HEK293T (cell line): ENCODE results near the gene NNAT.

ENCODE experiments used
- BHLHE40 ChIP-seq: fragments of 450-650 bp; IDR thresholded peaks from 2 replicates; pipeline ENCODE4 v1.6.1; 2016; ENCODE audit warnings: mild to moderate bottlenecking, moderate library complexity, borderline replicate concordance
- FOXA1 ChIP-seq: fragments of 450-650 bp; IDR thresholded peaks from 2 replicates; pipeline ENCODE4 v1.6.1; 2016; ENCODE audit warnings: mild to moderate bottlenecking
- L3MBTL2 ChIP-seq: fragments of 450-650 bp; conservative IDR thresholded peaks from 2 replicates; pipeline ENCODE4 v1.6.1; 2016; ENCODE audit warnings: mild to moderate bottlenecking
- NFRKB ChIP-seq: fragments of 450-650 bp; IDR thresholded peaks from 2 replicates; pipeline ENCODE4 v1.6.1; 2016; ENCODE audit warnings: mild to moderate bottlenecking, moderate library complexity
- SP1 ChIP-seq: fragments of 450-650 bp; IDR thresholded peaks from 2 replicates; pipeline ENCODE4 v1.6.1; 2017

DNA sequence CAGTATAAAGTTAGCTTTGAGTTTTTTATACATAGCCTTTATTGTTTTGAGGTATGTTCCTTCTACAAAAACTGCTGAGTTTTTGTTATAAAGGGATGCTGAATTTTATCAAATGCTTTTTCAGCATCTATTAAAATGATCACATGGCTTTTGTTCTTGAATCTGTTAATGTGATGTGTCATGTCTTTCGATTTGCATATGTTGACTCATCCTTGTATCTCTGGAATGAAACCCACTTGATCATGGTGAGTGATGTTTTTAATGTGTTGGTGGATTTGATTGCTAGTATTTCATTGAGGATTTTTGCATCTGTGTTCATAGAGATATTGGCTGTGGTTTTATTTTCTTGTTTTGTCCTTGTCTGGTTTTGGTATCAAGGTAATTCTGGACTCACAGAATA is 31.4 kb downstream of the NNAT start:
- TF ChIP-seq SP1 (no peak), BHLHE40 (no peak), FOXA1 (no peak), NFRKB (no peak), L3MBTL2 (no peak)
